Ishikawa (cell line): Measurements from ENCODE around the gene KCNIP3.

ENCODE experiments used
- CEBPB ChIP-seq: IDR thresholded peaks from 2 replicates; pipeline ENCODE4 v1.6.1; 2012
- CREB1 ChIP-seq: IDR thresholded peaks from 2 replicates; pipeline ENCODE4 v1.6.1; 2012; ENCODE audit warnings: low read depth
- EP300 ChIP-seq: IDR thresholded peaks from 2 replicates; pipeline ENCODE4 v1.6.1; 2012; ENCODE audit warnings: borderline replicate concordance
- MAX ChIP-seq: IDR thresholded peaks from 2 replicates; pipeline ENCODE4 v1.6.1; 2012
- NFIC ChIP-seq: IDR thresholded peaks from 2 replicates; pipeline ENCODE4 v1.6.1; 2012
- RAD21 ChIP-seq: IDR thresholded peaks from 2 replicates; pipeline ENCODE4 v1.6.1; 2012; ENCODE audit warnings: low read depth
- REST ChIP-seq: IDR thresholded peaks from 2 replicates; pipeline ENCODE4 v1.6.1; 2012; ENCODE audit warnings: low read depth, mild to moderate bottlenecking
- TAF1 ChIP-seq: IDR thresholded peaks from 2 replicates; pipeline ENCODE4 v1.6.1; 2012; ENCODE audit warnings: low read depth, mild to moderate bottlenecking
- TCF12 ChIP-seq: IDR thresholded peaks from 2 replicates; pipeline ENCODE4 v1.6.1; 2012; ENCODE audit warnings: low read depth
- TEAD4 ChIP-seq: IDR thresholded peaks from 2 replicates; pipeline ENCODE4 v1.6.1; 2012
- YY1 ChIP-seq: IDR thresholded peaks from 2 replicates; pipeline ENCODE4 v1.6.1; 2012; ENCODE audit warnings: low read depth
- ZBTB7A ChIP-seq: IDR thresholded peaks from 2 replicates; pipeline ENCODE4 v1.6.1; 2012; ENCODE audit warnings: low read depth

GRCh38 chr2:95357717-95358280 is 60.7 kb downstream of the KCNIP3 start:
- TF ChIP-seq TAF1 (no peak), MAX (no peak), RAD21 (no peak), REST (no peak), NFIC (no peak), CREB1 (no peak), TEAD4 (no peak), CEBPB (no peak), EP300 (no peak), YY1 (no peak), ZBTB7A (no peak), TCF12 (no peak)
